Keratinocyte (primary cell): ENCODE results near the gene ELMO3. TPM values are rescaled to one million over a fixed set of nuclear protein-coding genes. Genes with fewer than 3 reads are reported as not detected.

Experiments
- DNase-seq: peaks from one replicate; pipeline ENCODE4 v3.0.0-alpha.2; 2011; ENCODE audit warnings: low read depth, missing footprints, low spot score
- FAIRE-seq: peaks from 2 replicates; lab custom pipeline; 2011; peaks lifted over from hg19 to GRCh38; lab: Jason Lieb, UNC
- H2AFZ ChIP-seq: 2 replicates; pipeline ENCODE4 v1.6.0; 2012; ENCODE audit warnings: low read length, control low read depth, inconsistent platforms; ENCODE audit not compliant: control insufficient read depth
- H3K27ac ChIP-seq: 2 replicates; pipeline ENCODE4 v1.5.1; 2011; ENCODE audit warnings: low read length; ENCODE audit not compliant: control insufficient read depth, insufficient read depth
- H3K27me3 ChIP-seq: 3 replicates; pipeline ENCODE4 v1.6.0; 2011; ENCODE audit warnings: low read length; ENCODE audit not compliant: control insufficient read depth, insufficient read depth; ENCODE audit errors: extremely low read depth
- H3K36me3 ChIP-seq, 2 experiments: 2 replicates in 1 of 2; 3 replicates in 1 of 2; pipeline ENCODE4 v1.5.1; 2011; ENCODE audit warnings: low read length in 2 of 2, mild to moderate bottlenecking in 1 of 2; ENCODE audit not compliant: control insufficient read depth in 2 of 2, insufficient read depth in 2 of 2; ENCODE audit errors: extremely low read depth in 1 of 2
- H3K4me1 ChIP-seq: 3 replicates; pipeline ENCODE4 v1.5.1; 2011; ENCODE audit warnings: low read length; ENCODE audit not compliant: control insufficient read depth, insufficient read depth; ENCODE audit errors: extremely low read depth
- H3K4me2 ChIP-seq: 3 replicates; pipeline ENCODE4 v1.6.0; 2011; ENCODE audit warnings: low read depth, low read length; ENCODE audit not compliant: control insufficient read depth, insufficient read depth; ENCODE audit errors: extremely low read depth
- H3K4me3 ChIP-seq, 3 experiments: fragments of 200-600 bp in 1 of 3; sonication (generic) in 1 of 3; 2 replicates in 2 of 3; 3 replicates in 1 of 3; pipeline ENCODE4 v1.5.1; 2011 to 2016; ENCODE audit warnings: low read length in 3 of 3, mild to moderate bottlenecking in 3 of 3, control low read depth in 2 of 3, inconsistent platforms in 1 of 3, low read depth in 1 of 3, mixed read lengths in 1 of 3, mixed run types in 1 of 3, moderate library complexity in 1 of 3; ENCODE audit not compliant: control insufficient read depth in 2 of 3, insufficient read depth in 2 of 3; ENCODE audit errors: extremely low read depth in 1 of 3
- H3K79me2 ChIP-seq: 2 replicates; pipeline ENCODE4 v1.6.0; 2012; ENCODE audit warnings: low read length; ENCODE audit not compliant: control insufficient read depth, insufficient read depth
- H3K9ac ChIP-seq: 3 replicates; pipeline ENCODE4 v1.6.0; 2011; ENCODE audit warnings: low read length; ENCODE audit not compliant: control insufficient read depth, insufficient read depth; ENCODE audit errors: extremely low read depth
- H3K9me1 ChIP-seq: 3 replicates; pipeline ENCODE4 v1.6.0; 2011; ENCODE audit warnings: low read length; ENCODE audit not compliant: control insufficient read depth, insufficient read depth; ENCODE audit errors: extremely low read depth
- H3K9me3 ChIP-seq: 2 replicates; pipeline ENCODE4 v1.5.1; 2012; ENCODE audit warnings: low read depth, low read length; ENCODE audit not compliant: control insufficient read depth
- H4K20me1 ChIP-seq: 3 replicates; pipeline ENCODE4 v1.6.0; 2011; ENCODE audit warnings: low read length; ENCODE audit not compliant: control insufficient read depth, insufficient read depth; ENCODE audit errors: extremely low read depth
- CTCF ChIP-seq, 3 experiments: IDR thresholded peaks in 1 of 3; conservative IDR thresholded peaks in 1 of 3; optimal IDR thresholded peaks in 1 of 3; 2 replicates in 2 of 3; 3 replicates in 1 of 3; pipeline versions ENCODE3 to v1.5.1; 2011; ENCODE audit warnings: low read length in 3 of 3, mild to moderate bottlenecking in 3 of 3, moderate library complexity in 2 of 3, control low read depth in 1 of 3, inconsistent platforms in 1 of 3; ENCODE audit not compliant: insufficient read depth in 2 of 3; ENCODE audit errors: extremely low read depth in 1 of 3
- EZH2 ChIP-seq: IDR thresholded peaks from one replicate; pipeline ENCODE4 v1.6.1; 2012; ENCODE audit warnings: inconsistent platforms, mild to moderate bottlenecking, low read length, moderate library complexity
- dilution Hi-C: fragments of 300-500 bp; cut with MboI; formaldehyde crosslinking; loops from one replicate; pipeline ENCODE4 v1.7.0; 2020; ENCODE audit warnings: low sequenced_read_pairs; ENCODE audit not compliant: extremely low pct_ligation_motif_present
- polyA minus RNA-seq, 3 experiments: library from RNA; depleted of rRNA, polyadenylated mRNA; stranded (reverse); fragments of >200 nt; gene quantifications; 1 replicate in 1 of 3; 2 replicates in 1 of 3; 3 replicates in 1 of 3; pipeline ENCODE4 v1.2.3, GENCODE V29; 2011
- polyA plus RNA-seq, 5 experiments: library from polyadenylated mRNA; depleted of rRNA in 3 of 5; stranded (reverse) in 3 of 5; stranded (forward) in 1 of 5; unstranded in 1 of 5; fragments of >200 nt; gene quantifications; 1 replicate in 1 of 5; 2 replicates in 3 of 5; 3 replicates in 1 of 5; pipeline versions ENCODE4 v1.2.1 to v1.2.3, GENCODE V29; 2011 to 2012; ENCODE audit warnings: missing spikeins in 2 of 5, low read depth in 1 of 5, low replicate concordance in 1 of 5

ELMO3 gene
- polyA plus RNA-seq = 21.0 to 38.7 TPM (median 23.4 TPM) in 3 replicates
- 7.2 TPM for polyA plus RNA-seq (2011; ENCODE audit: low read depth)
- 10.4 and 26.3 TPM in 2 replicates for polyA plus RNA-seq (2011; cell fraction: cytosol; rRNA removed)
- polyA plus RNA-seq (2011; cell fraction: nucleus; rRNA removed) = 37.7 and 52.4 TPM in 2 replicates
- 21.4 and 27.8 TPM in 2 replicates for polyA plus RNA-seq (2012; ENCODE audit: low replicate concordance)
- polyA minus RNA-seq = 17.3 to 29.4 TPM (median 24.9 TPM) in 3 replicates
- 42.6 TPM for polyA minus RNA-seq (2011; cell fraction: cytosol; rRNA and poly(A)+ RNA removed)
- polyA minus RNA-seq (2011; cell fraction: nucleus; rRNA and poly(A)+ RNA removed) = 24.1 and 26.5 TPM in 2 replicates

GRCh38 chr16:67199011-67199807 is at the start of gene ELMO3:
Gene ELMO3, plus strand, starts transcription at chr16:67199131. Its CDS starts 196 bp downstream, at chr16:67199327.
- dilution Hi-C loops = no loop called here
- peak within 1 kb of the TSS; percentile 86 for H3K4me2 ChIP-seq

GRCh38 chr16:67149276-67150046 is 49.5 kb upstream of the ELMO3 start:
- H3K4me2 ChIP-seq = no peak overlapping the region

More at GRCh38 chr16:67199011-67199807, at the start of gene ELMO3:
- DNase-seq = no peak
- no peaks in the 10 kb centered on the region for H3K27me3 ChIP-seq
- H3K79me2 ChIP-seq = peaks cover 31% of the 10 kb centered on the region
- H4K20me1 ChIP-seq = no peaks in the 10 kb centered on the region
- peak within 1 kb of the TSS; percentile 47 for H3K27ac ChIP-seq
- H3K36me3 ChIP-seq = peaks cover 41% of the 10 kb centered on the region in 2 experiments
- H3K4me3 ChIP-seq = peak within 1 kb of the TSS; percentile 54 to 72 (median 70)
- FAIRE-seq = peak; percentile 51
- H3K9ac ChIP-seq = peak within 1 kb of the TSS; percentile 72
- peaks cover 18% of the 10 kb centered on the region for H3K4me1 ChIP-seq
- no peak for TF ChIP-seq EZH2
- TF ChIP-seq CTCF (optimal IDR thresholded peaks at IDR 0.05 in 1 of 3, IDR thresholded peaks at IDR 0.05 in 1 of 3, conservative IDR thresholded peaks at IDR 0.05 in 1 of 3; ENCODE audit: extremely low read depth in 1 of 3, insufficient read depth in 2 of 3, low read length in 3 of 3) = peak; percentile 62 to 97 (median 83)
- H3K9me1 ChIP-seq = peaks cover 2% of the 10 kb centered on the region
- H2AFZ ChIP-seq = no peak within 1 kb of the TSS
- no peaks in the 10 kb centered on the region for H3K9me3 ChIP-seq

More at GRCh38 chr16:67149276-67150046, 49.5 kb upstream of the ELMO3 start:
- Histone ChIP-seq H3K36me3 (peaks cover 27 to 37% of the 10 kb centered on the region in 2 experiments), H3K27ac (no peak overlapping the region), H3K4me3 (no peak overlapping the region), H3K27me3 (no peaks in the 10 kb centered on the region), H2AFZ (no peak overlapping the region), H3K79me2 (no peaks in the 10 kb centered on the region), H3K9ac (no peak overlapping the region), H4K20me1 (peaks cover under 1% of the 10 kb centered on the region), H3K4me1 (peaks cover 14% of the 10 kb centered on the region), H3K9me3 (no peaks in the 10 kb centered on the region), H3K9me1 (no peaks in the 10 kb centered on the region)
- no peak for DNase-seq
- no peak for FAIRE-seq
- no peak for TF ChIP-seq EZH2
- no peak for TF ChIP-seq CTCF (optimal IDR thresholded peaks at IDR 0.05 in 1 of 3, IDR thresholded peaks at IDR 0.05 in 1 of 3, conservative IDR thresholded peaks at IDR 0.05 in 1 of 3; ENCODE audit: extremely low read depth in 1 of 3, insufficient read depth in 2 of 3, low read length in 3 of 3)
- dilution Hi-C loops = no loop called here
